Effector memory CD8-positive, alpha-beta T cell (primary cell): ENCODE data around the gene DGKI.

ENCODE experiments used
- ATAC-seq: fragments of 150-1000 bp; cut with Tn5 transposase; replicated peaks from 2 replicates; pipeline ENCODE4 v1.10.0; 2021; ENCODE audit warnings: mild to moderate bottlenecking, moderate library complexity
- DNase-seq, 3 experiments: peaks; one replicate each; pipeline ENCODE4 v3.0.0; 2021
- H3K27ac Mint-ChIP-seq, 2 donors: one replicate each; pipeline ENCODE4 v1.8.0; 2022; ENCODE audit warnings: mild to moderate bottlenecking in 2 of 2, mixed read lengths in 2 of 2, moderate library complexity in 2 of 2
- H3K27me3 Mint-ChIP-seq, 2 donors: one replicate each; pipeline ENCODE4 v1.8.0; 2022; ENCODE audit warnings: mixed read lengths in 2 of 2
- H3K36me3 Mint-ChIP-seq: one replicate; pipeline ENCODE4 v1.8.0; 2022; ENCODE audit warnings: mild to moderate bottlenecking, moderate library complexity, mixed read lengths; ENCODE audit not compliant: insufficient read depth
- H3K4me1 Mint-ChIP-seq, 2 donors: one replicate each; pipeline ENCODE4 v1.8.0; 2022; ENCODE audit warnings: low read depth in 2 of 2, mixed read lengths in 2 of 2
- H3K4me3 Mint-ChIP-seq, 2 donors: one replicate each; pipeline ENCODE4 v1.8.0; 2022; ENCODE audit warnings: mild to moderate bottlenecking in 2 of 2, mixed read lengths in 2 of 2, moderate library complexity in 2 of 2
- H3K9me3 Mint-ChIP-seq, 2 donors: one replicate each; pipeline ENCODE4 v1.8.0; 2022; ENCODE audit warnings: mixed read lengths in 2 of 2

Gene DGKI

GRCh38 chr7:137538361-137538762 is 308.4 kb downstream of the DGKI start:
- no peak for ATAC-seq
- no peaks in the 10 kb centered on the region for H3K36me3 Mint-ChIP-seq
- DNase-seq: no peak
- no peak overlapping the region for H3K27ac Mint-ChIP-seq
- H3K4me1 Mint-ChIP-seq: no peaks in the 10 kb centered on the region
- H3K4me3 Mint-ChIP-seq: no peak overlapping the region
- no peaks in the 10 kb centered on the region for H3K27me3 Mint-ChIP-seq
- peaks cover 0 to 2% of the 10 kb centered on the region in 2 donors for H3K9me3 Mint-ChIP-seq

- Mint-ChIP-seq H3K27me3 (no peaks in the 10 kb centered on the region), H3K4me1 (no peaks in the 10 kb centered on the region), H3K4me3 (no peak overlapping the region), H3K27ac (no peak overlapping the region), H3K36me3 (no peaks in the 10 kb centered on the region), H3K9me3 (peaks cover 0 to 2% of the 10 kb centered on the region in 2 donors)
- DNase-seq (no peak), ATAC-seq (no peak)
Observed at GRCh38 chr7:137535579-137535978, 311.2 kb downstream of the DGKI start.

- H3K36me3 Mint-ChIP-seq: no peaks in the 10 kb centered on the region
- H3K27ac Mint-ChIP-seq: no peak overlapping the region
- no peak overlapping the region for H3K4me3 Mint-ChIP-seq
- no peaks in the 10 kb centered on the region for H3K27me3 Mint-ChIP-seq
- H3K9me3 Mint-ChIP-seq: peaks cover 0 to 2% of the 10 kb centered on the region in 2 donors
- no peak for ATAC-seq
- H3K4me1 Mint-ChIP-seq: no peaks in the 10 kb centered on the region
- no peak for DNase-seq
Observed at GRCh38 chr7:137531671-137532070, 315.1 kb downstream of the DGKI start.

- DNase-seq (no peak), ATAC-seq (no peak)
- no peak overlapping the region for H3K27ac Mint-ChIP-seq
- H3K4me1 Mint-ChIP-seq: no peaks in the 10 kb centered on the region
- H3K27me3 Mint-ChIP-seq: no peaks in the 10 kb centered on the region
- H3K9me3 Mint-ChIP-seq: no peaks in the 10 kb centered on the region
- no peaks in the 10 kb centered on the region for H3K36me3 Mint-ChIP-seq
- H3K4me3 Mint-ChIP-seq: no peak overlapping the region
Observed at GRCh38 chr7:137527634-137528033, 319.1 kb downstream of the DGKI start.

- Mint-ChIP-seq H3K36me3 (no peaks in the 10 kb centered on the region), H3K27me3 (no peaks in the 10 kb centered on the region), H3K4me1 (no peaks in the 10 kb centered on the region), H3K9me3 (peaks cover 0 to 4% of the 10 kb centered on the region in 2 donors), H3K27ac (no peak overlapping the region), H3K4me3 (no peak overlapping the region)
- no peak for ATAC-seq
- DNase-seq: no peak
Observed at GRCh38 chr7:137523171-137523570, 323.6 kb downstream of the DGKI start.

- peaks cover 0 to 4% of the 10 kb centered on the region in 2 donors for H3K9me3 Mint-ChIP-seq
- no peaks in the 10 kb centered on the region for H3K36me3 Mint-ChIP-seq
- no peaks in the 10 kb centered on the region for H3K27me3 Mint-ChIP-seq
- ATAC-seq (no peak), DNase-seq (no peak)
- H3K4me1 Mint-ChIP-seq: no peaks in the 10 kb centered on the region
- no peak overlapping the region for H3K4me3 Mint-ChIP-seq
- no peak overlapping the region for H3K27ac Mint-ChIP-seq
Observed at GRCh38 chr7:137521451-137521850, 325.3 kb downstream of the DGKI start.

GRCh38 chr7:137519947-137520346 is 326.8 kb downstream of the DGKI start:
- Mint-ChIP-seq H3K27ac (no peak overlapping the region), H3K36me3 (no peaks in the 10 kb centered on the region), H3K4me1 (no peaks in the 10 kb centered on the region), H3K4me3 (no peak overlapping the region), H3K27me3 (no peaks in the 10 kb centered on the region), H3K9me3 (peaks cover 2 to 4% of the 10 kb centered on the region in 2 donors)
- DNase-seq (no peak), ATAC-seq (no peak)

GRCh38 chr7:137519181-137519691 is 327.5 kb downstream of the DGKI start:
- no peak for ATAC-seq
- Mint-ChIP-seq H3K36me3 (no peaks in the 10 kb centered on the region), H3K27me3 (no peaks in the 10 kb centered on the region), H3K4me3 (no peak overlapping the region), H3K9me3 (peaks cover 9 to 10% of the 10 kb centered on the region in 2 donors), H3K27ac (no peak overlapping the region), H3K4me1 (no peaks in the 10 kb centered on the region)
- no peak for DNase-seq

GRCh38 chr7:137513091-137513490 is 333.7 kb downstream of the DGKI start:
- Mint-ChIP-seq H3K4me3 (no peak overlapping the region), H3K27ac (no peak overlapping the region), H3K27me3 (no peaks in the 10 kb centered on the region), H3K36me3 (no peaks in the 10 kb centered on the region), H3K4me1 (no peaks in the 10 kb centered on the region), H3K9me3 (peaks cover 8 to 22% of the 10 kb centered on the region in 2 donors)
- ATAC-seq (no peak), DNase-seq (no peak)

GRCh38 chr7:137507096-137507495 is 339.7 kb downstream of the DGKI start:
- ATAC-seq (no peak), DNase-seq (no peak)
- Mint-ChIP-seq H3K27ac (no peak overlapping the region), H3K27me3 (no peaks in the 10 kb centered on the region), H3K9me3 (peaks cover 5 to 17% of the 10 kb centered on the region in 2 donors), H3K4me3 (no peak overlapping the region), H3K36me3 (no peaks in the 10 kb centered on the region), H3K4me1 (no peaks in the 10 kb centered on the region)

GRCh38 chr7:137506031-137506430 is 340.7 kb downstream of the DGKI start:
- no peaks in the 10 kb centered on the region for H3K36me3 Mint-ChIP-seq
- no peak overlapping the region for H3K4me3 Mint-ChIP-seq
- H3K4me1 Mint-ChIP-seq: no peaks in the 10 kb centered on the region
- no peaks in the 10 kb centered on the region for H3K27me3 Mint-ChIP-seq
- no peak overlapping the region for H3K27ac Mint-ChIP-seq
- H3K9me3 Mint-ChIP-seq: peaks cover 5 to 17% of the 10 kb centered on the region in 2 donors
- ATAC-seq: no peak
- DNase-seq: no peak

- Mint-ChIP-seq H3K4me3 (no peak overlapping the region), H3K9me3 (peaks cover 0 to 6% of the 10 kb centered on the region in 2 donors), H3K36me3 (no peaks in the 10 kb centered on the region), H3K27me3 (no peaks in the 10 kb centered on the region), H3K27ac (no peak overlapping the region), H3K4me1 (no peaks in the 10 kb centered on the region)
- no peak for DNase-seq
- no peak for ATAC-seq
Observed at GRCh38 chr7:137501562-137501961, 345.2 kb downstream of the DGKI start.

- no peak for ATAC-seq
- Mint-ChIP-seq H3K36me3 (no peaks in the 10 kb centered on the region), H3K27me3 (no peaks in the 10 kb centered on the region)
Observed at GRCh38 chr7:137492889-137493288, 353.9 kb downstream of the DGKI start.

GRCh38 chr7:137489880-137490279 is 356.9 kb downstream of the DGKI start:
- no peaks in the 10 kb centered on the region for H3K27me3 Mint-ChIP-seq
- no peak for DNase-seq
- H3K36me3 Mint-ChIP-seq: no peaks in the 10 kb centered on the region
- H3K4me1 Mint-ChIP-seq: no peaks in the 10 kb centered on the region
- H3K9me3 Mint-ChIP-seq: peaks cover 7 to 32% of the 10 kb centered on the region in 2 donors
- no peak overlapping the region for H3K4me3 Mint-ChIP-seq
- H3K27ac Mint-ChIP-seq: no peak overlapping the region
- ATAC-seq: no peak

More at GRCh38 chr7:137492889-137493288, 353.9 kb downstream of the DGKI start:
- no peak for DNase-seq
- Mint-ChIP-seq H3K27ac (no peak overlapping the region), H3K4me3 (no peak overlapping the region), H3K9me3 (peaks cover 10 to 36% of the 10 kb centered on the region in 2 donors), H3K4me1 (no peaks in the 10 kb centered on the region)

- Mint-ChIP-seq H3K4me1 (no peaks in the 10 kb centered on the region), H3K9me3 (peaks cover 2 to 15% of the 10 kb centered on the region in 2 donors), H3K27ac (no peak overlapping the region), H3K36me3 (no peaks in the 10 kb centered on the region), H3K4me3 (no peak overlapping the region), H3K27me3 (no peaks in the 10 kb centered on the region)
- DNase-seq: no peak
- ATAC-seq: no peak
Observed at GRCh38 chr7:137488038-137488437, 358.7 kb downstream of the DGKI start.
